Parathyroid adenoma (tissue), 2 donors: Measurements from ENCODE around the gene LIMCH1.

Source experiments
- H2AFZ ChIP-seq: fragments of 300-600 bp; sonication (generic); one replicate; pipeline ENCODE4 v1.7.0; 2017; ENCODE audit warnings: antibody characterized with exemption, mild to moderate bottlenecking
- H3K27ac ChIP-seq: fragments of 300-600 bp; sonication (generic); one replicate; pipeline ENCODE4 v1.7.0; 2017
- H3K27me3 ChIP-seq: fragments of 300-600 bp; sonication (generic); one replicate; pipeline ENCODE4 v1.7.0; 2017; ENCODE audit warnings: low read length; ENCODE audit not compliant: control insufficient read depth, insufficient read depth
- H3K36me3 ChIP-seq: fragments of 300-600 bp; sonication (generic); one replicate; pipeline ENCODE4 v1.7.0; 2017; ENCODE audit warnings: low read length; ENCODE audit not compliant: control insufficient read depth, insufficient read depth
- H3K4me1 ChIP-seq: fragments of 300-600 bp; sonication (generic); one replicate; pipeline ENCODE4 v1.7.0; 2017; ENCODE audit warnings: control low read depth
- H3K4me2 ChIP-seq: fragments of 300-600 bp; sonication (generic); one replicate; pipeline ENCODE4 v1.7.0; 2017; ENCODE audit warnings: low read length
- H3K4me3 ChIP-seq: fragments of 300-600 bp; sonication (generic); one replicate; pipeline ENCODE4 v1.7.0; 2017; ENCODE audit warnings: low read depth, low read length
- H3K79me2 ChIP-seq: fragments of 300-600 bp; sonication (generic); one replicate; pipeline ENCODE4 v1.7.0; 2017; ENCODE audit warnings: control low read depth
- H3K9ac ChIP-seq: fragments of 300-600 bp; sonication (generic); one replicate; pipeline ENCODE4 v1.7.0; 2017; ENCODE audit warnings: mild to moderate bottlenecking
- H3K9me3 ChIP-seq: fragments of 300-600 bp; sonication (generic); one replicate; pipeline ENCODE4 v1.7.0; 2017; ENCODE audit warnings: low read length; ENCODE audit not compliant: control insufficient read depth
- CTCF ChIP-seq: fragments of 300-600 bp; sonication (generic); IDR thresholded peaks from one replicate; pipeline ENCODE4 v1.7.0; 2017; ENCODE audit warnings: antibody characterized with exemption, mild to moderate bottlenecking
- donor health status: primary hyperparathyroidism.

LIMCH1 gene

GRCh38 chr4:41530741-41531140, 7.2 kb upstream of the LIMCH1 start:
- Histone ChIP-seq H3K4me1 (no peaks in the 10 kb centered on the region), H3K27ac (no peak overlapping the region), H2AFZ (no peak overlapping the region), H3K79me2 (no peaks in the 10 kb centered on the region), H3K9me3 (no peaks in the 10 kb centered on the region), H3K4me3 (no peak overlapping the region), H3K4me2 (no peak overlapping the region), H3K27me3 (no peaks in the 10 kb centered on the region), H3K36me3 (no peaks in the 10 kb centered on the region), H3K9ac (no peak overlapping the region)
- no peak for TF ChIP-seq CTCF

GRCh38 chr4:41532336-41532735, 5.6 kb upstream of the LIMCH1 start:
- Histone ChIP-seq H3K79me2 (no peaks in the 10 kb centered on the region), H3K27me3 (no peaks in the 10 kb centered on the region), H3K9ac (no peak overlapping the region), H3K4me3 (no peak overlapping the region), H3K9me3 (no peaks in the 10 kb centered on the region), H2AFZ (no peak overlapping the region), H3K4me2 (no peak overlapping the region), H3K4me1 (no peaks in the 10 kb centered on the region), H3K36me3 (no peaks in the 10 kb centered on the region), H3K27ac (no peak overlapping the region)
- TF ChIP-seq CTCF = no peak

- Histone ChIP-seq H3K27ac (no peak overlapping the region), H3K27me3 (no peaks in the 10 kb centered on the region), H3K4me1 (no peaks in the 10 kb centered on the region)
Measured at GRCh38 chr4:41532882-41533281, 5.1 kb upstream of the LIMCH1 start.

GRCh38 chr4:41533680-41534079, 4.3 kb upstream of the LIMCH1 start:
- Histone ChIP-seq H3K4me3 (no peak overlapping the region), H3K36me3 (no peaks in the 10 kb centered on the region), H3K4me2 (no peak overlapping the region), H3K9me3 (no peaks in the 10 kb centered on the region), H3K79me2 (no peaks in the 10 kb centered on the region), H2AFZ (no peak overlapping the region), H3K27me3 (no peaks in the 10 kb centered on the region), H3K4me1 (no peaks in the 10 kb centered on the region), H3K9ac (no peak overlapping the region), H3K27ac (no peak overlapping the region)
- TF ChIP-seq CTCF = no peak

More at GRCh38 chr4:41532882-41533281, 5.1 kb upstream of the LIMCH1 start:
- Histone ChIP-seq H3K36me3 (no peaks in the 10 kb centered on the region), H2AFZ (no peak overlapping the region), H3K79me2 (no peaks in the 10 kb centered on the region), H3K4me2 (no peak overlapping the region), H3K4me3 (no peak overlapping the region), H3K9ac (no peak overlapping the region), H3K9me3 (no peaks in the 10 kb centered on the region)
- no peak for TF ChIP-seq CTCF

- no peaks in the 10 kb centered on the region for H3K79me2 ChIP-seq
- TF ChIP-seq CTCF = no peak
- H3K9me3 ChIP-seq = no peaks in the 10 kb centered on the region
- H2AFZ ChIP-seq = no peak overlapping the region
- no peaks in the 10 kb centered on the region for H3K4me1 ChIP-seq
- H3K36me3 ChIP-seq = no peaks in the 10 kb centered on the region
- no peak overlapping the region for H3K4me2 ChIP-seq
- H3K27me3 ChIP-seq = no peaks in the 10 kb centered on the region
- no peak overlapping the region for H3K27ac ChIP-seq
- H3K9ac ChIP-seq = no peak overlapping the region
- H3K4me3 ChIP-seq = no peak overlapping the region
Measured at GRCh38 chr4:41534404-41534803, 3.6 kb upstream of the LIMCH1 start.
